GM12878 (cell line): ENCODE results near the gene JUND. TPM values are rescaled to one million over a fixed set of nuclear protein-coding genes. Genes with fewer than 3 reads are reported as not detected.

Experiments
- ATAC-seq: fragments of 200-7000 bp; cut with Tn5 transposase; 3 replicates; pipeline ENCODE4 v1.9.1; 2020; ENCODE audit warnings: mild to moderate bottlenecking, moderate library complexity
- BruUV-seq: library from RNA; stranded (reverse); fragments of 400-500 nt; replicated peaks from 2 replicates; lab custom pipeline; 2021; lab: Mats Ljungman, UMichigan
- CTCF ChIA-PET: fragments of 300-600 bp; sonication (Branson Sonifier 250); formaldehyde crosslinking; extraction: SDS; loops from one replicate; lab custom pipeline; 2021; ENCODE audit warnings: inconsistent platforms; lab: Yijun Ruan, JAX
- POLR2A ChIA-PET: fragments of 350-600 bp; formaldehyde crosslinking; extraction: SDS; loops from one replicate; lab custom pipeline; 2021; ENCODE audit warnings: inconsistent platforms; lab: Charles Lee
- RAD21 ChIA-PET: fragments of 300-600 bp; sonication (Branson Sonifier 250); formaldehyde crosslinking; loops from one replicate; lab custom pipeline; 2023; ENCODE audit warnings: antibody characterized with exemption; ENCODE audit not compliant: unreplicated experiment; lab: Charles Lee
- SMC1A ChIA-PET: fragments of 300-600 bp; sonication (Branson Sonifier 250); formaldehyde crosslinking; loops from one replicate; lab custom pipeline; 2023; ENCODE audit not compliant: unreplicated experiment, uncharacterized antibody; lab: Charles Lee
- DNase-seq: peaks from one replicate; pipeline ENCODE4 v3.0.0-alpha.2; 2011; ENCODE audit warnings: low read depth, low spot score
- FAIRE-seq: peaks from 3 replicates; lab custom pipeline; 2011; peaks lifted over from hg19 to GRCh38; lab: Jason Lieb, UNC
- H2AFZ ChIP-seq: 2 replicates; pipeline ENCODE4 v1.6.0; 2011; ENCODE audit warnings: low read depth, low read length, control low read depth; ENCODE audit not compliant: control insufficient read depth
- H3K27ac ChIP-seq: 2 replicates; pipeline ENCODE4 v1.5.1; 2011; ENCODE audit warnings: control low read depth; ENCODE audit not compliant: control insufficient read depth, insufficient read depth
- H3K27me3 ChIP-seq, 2 experiments: replicated peaks in 1 of 2; 2 replicates each; pipeline versions ENCODE4 v1.6.0 to v1.6.1; 2011; ENCODE audit warnings: low read length in 1 of 2; ENCODE audit not compliant: control insufficient read depth in 2 of 2, insufficient read depth in 2 of 2
- H3K36me3 ChIP-seq, 2 experiments: 2 replicates each; pipeline ENCODE4 v1.5.1; 2011; ENCODE audit warnings: low read length in 1 of 2; ENCODE audit not compliant: control insufficient read depth in 2 of 2, insufficient read depth in 2 of 2
- H3K4me1 ChIP-seq: 2 replicates; pipeline ENCODE4 v1.6.1; 2011; ENCODE audit warnings: mild to moderate bottlenecking, low read length, moderate library complexity, mixed read lengths; ENCODE audit not compliant: control insufficient read depth, insufficient read depth
- H3K4me2 ChIP-seq: 2 replicates; pipeline ENCODE4 v1.6.0; 2011; ENCODE audit warnings: control low read depth; ENCODE audit not compliant: control insufficient read depth, insufficient read depth
- H3K4me3 ChIP-seq: fragments of 200-600 bp; sonication (generic); 2 replicates; pipeline ENCODE4 v1.5.1; 2016
- H3K79me2 ChIP-seq: 2 replicates; pipeline ENCODE4 v1.6.0; 2011; ENCODE audit warnings: low read length; ENCODE audit not compliant: control insufficient read depth, insufficient read depth
- H3K9ac ChIP-seq: 2 replicates; pipeline ENCODE4 v1.8.0; 2011; ENCODE audit warnings: low read length, control low read depth, mixed read lengths; ENCODE audit not compliant: control insufficient read depth, insufficient read depth
- H3K9me3 ChIP-seq: replicated peaks from 3 replicates; pipeline ENCODE4 v1.5.1; 2011; ENCODE audit warnings: mild to moderate bottlenecking, low read length; ENCODE audit not compliant: control insufficient read depth, insufficient read depth
- H4K20me1 ChIP-seq: 2 replicates; pipeline ENCODE4 v1.6.0; 2011; ENCODE audit not compliant: control insufficient read depth, insufficient read depth
- BCL11A ChIP-seq: IDR thresholded peaks from 2 replicates; pipeline ENCODE4 v1.6.1; 2011; ENCODE audit warnings: low read depth, low read length
- CHD1 ChIP-seq: IDR thresholded peaks from 2 replicates; pipeline ENCODE4 v1.6.1; 2012; ENCODE audit warnings: low read depth, low read length, improper control_type of control experiment
- ESRRA ChIP-seq: IDR thresholded peaks from 2 replicates; pipeline ENCODE4 v1.6.1; 2012; ENCODE audit warnings: mild to moderate bottlenecking, low read length, improper control_type of control experiment
- FOS ChIP-seq: IDR thresholded peaks from 3 replicates; pipeline ENCODE4 v1.6.1; 2011; ENCODE audit warnings: borderline replicate concordance; ENCODE audit not compliant: insufficient read length; ENCODE audit errors: extremely low read depth
- KDM1A ChIP-seq: fragments of 200-600 bp; sonication (generic); IDR thresholded peaks from 2 replicates; pipeline ENCODE4 v1.6.1; 2016; ENCODE audit warnings: borderline replicate concordance
- WGBS: methylation state at CpG from one replicate; pipeline ENCODE4 v1.1.6; 2016; ENCODE audit warnings: low lambda C conversion rate; ENCODE audit not compliant: insufficient replicate concordance, insufficient coverage; ENCODE audit errors: missing lambda C conversion rate; 5-methylcytosine and 5-hydroxymethylcytosine counted together
- in situ Hi-C: fragments of 300-500 bp; cut with MboI; formaldehyde crosslinking; loops from 9 replicates; pipeline ENCODE4 v1.14.3; 2018; ENCODE audit warnings: mixed read lengths
- intact Hi-C: fragments of 100-400 bp; cut with micrococcal nuclease; formaldehyde crosslinking; loops from one replicate; pipeline ENCODE4 v1.14.2; 2022; ENCODE audit not compliant: unreplicated experiment
- polyA plus RNA-seq, 11 experiments: library from polyadenylated mRNA; depleted of rRNA in 4 of 11; unstranded in 6 of 11; stranded (reverse) in 5 of 11; fragments of >200 nt; fragmentation: Nextera tagmentation in 4 of 11; fragmentation: Illumina TruSeq in 1 of 11; extraction: Ambion mirVana in 4 of 11; extraction: Trizol in 1 of 11; gene quantifications; 1 replicate in 1 of 11; 2 replicates in 10 of 11; pipeline versions ENCODE4 v1.2.1 to v1.2.3, GENCODE V29; 2011 to 2016; ENCODE audit warnings: inconsistent platforms in 2 of 11, missing spikeins in 2 of 11, low read depth in 1 of 11
- total RNA-seq, 4 experiments: library from RNA; depleted of rRNA in 3 of 4; stranded (reverse); fragments of >200 nt in 3 of 4; fragmentation: Illumina TruSeq in 1 of 4; extraction: Trizol in 1 of 4; gene quantifications; 2 replicates each; pipeline versions ENCODE4 v1.2.1 to v1.2.3, GENCODE V29; 2013 to 2021
- TF ChIP-seq, protein P1 (sequence below): fragments of 450-650 bp; IDR thresholded peaks from 2 replicates; pipeline ENCODE4 v1.6.1; 2017; ENCODE audit warnings: borderline replicate concordance
- TF ChIP-seq, protein P2 (sequence below): fragments of 450-650 bp; formaldehyde crosslinking; IDR thresholded peaks from 2 replicates; pipeline ENCODE4 v1.5.0; 2022; ENCODE audit warnings: mild to moderate bottlenecking, missing genetic modification characterization
- TF ChIP-seq, protein P3 (sequence below): fragments of 450-650 bp; IDR thresholded peaks from 2 replicates; pipeline ENCODE4 v1.6.1; 2016; ENCODE audit warnings: mild to moderate bottlenecking, moderate library complexity, borderline replicate concordance

Gene JUND
- total and polyA plus RNA-seq, 10 of the 15 experiments (the other 5 are each of a cell fraction or from before 2014, with no cell fraction given) = 7.4 to 164 (median 18.8) TPM

DNA sequence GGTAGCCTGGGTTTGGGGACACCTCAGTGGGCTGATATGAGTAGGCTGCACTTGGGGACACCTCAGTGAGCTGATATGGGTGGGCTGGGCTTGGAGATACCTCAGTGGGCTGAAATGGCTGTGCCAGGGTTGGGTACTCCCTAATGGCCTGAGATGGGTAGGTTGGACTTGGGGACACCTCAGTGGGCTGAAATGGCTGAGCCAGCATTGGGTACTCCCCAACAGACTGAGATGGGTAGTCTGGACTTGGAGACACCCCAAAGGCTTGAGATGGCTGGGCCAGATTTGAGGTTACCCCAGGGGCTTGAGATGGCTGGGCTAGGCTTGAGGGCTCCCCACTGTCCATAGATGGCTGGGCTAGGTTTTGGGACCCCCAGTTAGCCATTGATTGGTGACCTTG lies 19.3 kb downstream of the JUND start:
- TF ChIP-seq BCL11A (no peak), FOS (no peak)
- TF ChIP-seq, protein P1, sequence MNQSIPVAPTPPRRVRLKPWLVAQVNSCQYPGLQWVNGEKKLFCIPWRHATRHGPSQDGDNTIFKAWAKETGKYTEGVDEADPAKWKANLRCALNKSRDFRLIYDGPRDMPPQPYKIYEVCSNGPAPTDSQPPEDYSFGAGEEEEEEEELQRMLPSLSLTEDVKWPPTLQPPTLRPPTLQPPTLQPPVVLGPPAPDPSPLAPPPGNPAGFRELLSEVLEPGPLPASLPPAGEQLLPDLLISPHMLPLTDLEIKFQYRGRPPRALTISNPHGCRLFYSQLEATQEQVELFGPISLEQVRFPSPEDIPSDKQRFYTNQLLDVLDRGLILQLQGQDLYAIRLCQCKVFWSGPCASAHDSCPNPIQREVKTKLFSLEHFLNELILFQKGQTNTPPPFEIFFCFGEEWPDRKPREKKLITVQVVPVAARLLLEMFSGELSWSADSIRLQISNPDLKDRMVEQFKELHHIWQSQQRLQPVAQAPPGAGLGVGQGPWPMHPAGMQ = no peak
- ChIA-PET SMC1A (interaction anchor here (1.2 kb wide), 1 partner anchor 10 kb away, joined by 4 read pairs; no protein-coding TSS in a partner anchor), RAD21 (interaction anchor here (1.3 to 1.6 kb wide), 3 partner anchors 8 to 38 kb away, joined by 3 to 4 read pairs (median 3); no protein-coding TSS in a partner anchor), CTCF (interaction anchor here (1.1 to 3.0 kb wide), 3 partner anchors 10 to 67 kb away, joined by 3 to 13 read pairs (median 6); no protein-coding TSS in a partner anchor), POLR2A (no interaction called here)
- Histone ChIP-seq H3K79me2 (no peaks in the 10 kb centered on the region), H3K4me3 (no peak overlapping the region), H3K4me2 (no peak overlapping the region), H3K27ac (no peak overlapping the region), H3K9me3 (no peaks in the 10 kb centered on the region), H3K36me3 (no peaks in the 10 kb centered on the region), H3K4me1 (no peaks in the 10 kb centered on the region), H3K27me3 (no peaks in the 10 kb centered on the region), H3K9ac (no peak overlapping the region), H2AFZ (no peak overlapping the region), H4K20me1 (no peaks in the 10 kb centered on the region)
- BruUV-seq = no TSS peak
- in situ Hi-C loops (no loop called here), intact Hi-C loops (no loop called here)
- ATAC-seq (no peak), FAIRE-seq (no peak), DNase-seq (no peak)

DNA sequence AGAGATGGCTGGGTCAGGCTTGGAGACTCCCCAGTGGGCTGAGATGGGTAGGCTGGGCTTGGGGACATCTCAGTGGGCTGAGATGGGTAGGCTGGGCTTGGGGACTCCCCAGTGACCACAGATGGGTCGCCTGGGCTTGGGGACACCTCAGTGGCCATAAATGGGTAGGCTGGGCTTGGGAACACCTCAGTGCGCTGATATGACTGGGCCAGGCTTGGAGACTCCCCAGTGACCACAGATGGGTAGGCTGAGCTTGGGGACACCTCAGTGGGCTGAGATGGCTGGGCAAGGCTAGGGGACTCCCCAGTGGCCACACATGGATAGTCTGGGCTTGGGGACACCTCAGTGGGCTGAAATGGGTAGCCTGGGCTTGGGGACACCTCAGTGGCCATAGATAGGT lies 19.9 kb downstream of the JUND start:
- intact Hi-C loops (no loop called here), in situ Hi-C loops (no loop called here)
- no peaks in the 10 kb centered on the region for H3K79me2 ChIP-seq
- no TSS peak for BruUV-seq
- H3K36me3 ChIP-seq = no peaks in the 10 kb centered on the region
- no peak overlapping the region for H3K4me3 ChIP-seq
- no peak overlapping the region for H3K9ac ChIP-seq
- H3K4me2 ChIP-seq = no peak overlapping the region
- no peak for FAIRE-seq
- 54% methylated on average over 2 of the region's 2 CpGs for WGBS
- H4K20me1 ChIP-seq = no peaks in the 10 kb centered on the region
- ATAC-seq = no peak
- ChIA-PET RAD21 (no interaction called here), CTCF (interaction anchor here (0.9 to 3.0 kb wide), 4 partner anchors 9 to 18 kb away, joined by 3 to 13 read pairs (median 4); no protein-coding TSS in a partner anchor), POLR2A (interaction anchor here (0.9 kb wide), 1 partner anchor 15 kb away, joined by 3 read pairs; no protein-coding TSS in a partner anchor), SMC1A (interaction anchor here (0.9 to 1.2 kb wide), 2 partner anchors 9 to 67 kb away, joined by 3 to 4 read pairs; no protein-coding TSS in a partner anchor)
- no peak overlapping the region for H3K27ac ChIP-seq
- no peak overlapping the region for H2AFZ ChIP-seq
- no peaks in the 10 kb centered on the region for H3K27me3 ChIP-seq
- DNase-seq = no peak
- H3K9me3 ChIP-seq = no peaks in the 10 kb centered on the region
- H3K4me1 ChIP-seq = no peaks in the 10 kb centered on the region
- TF ChIP-seq KDM1A = no peak
- TF ChIP-seq ESRRA = no peak
- TF ChIP-seq, protein P2, sequence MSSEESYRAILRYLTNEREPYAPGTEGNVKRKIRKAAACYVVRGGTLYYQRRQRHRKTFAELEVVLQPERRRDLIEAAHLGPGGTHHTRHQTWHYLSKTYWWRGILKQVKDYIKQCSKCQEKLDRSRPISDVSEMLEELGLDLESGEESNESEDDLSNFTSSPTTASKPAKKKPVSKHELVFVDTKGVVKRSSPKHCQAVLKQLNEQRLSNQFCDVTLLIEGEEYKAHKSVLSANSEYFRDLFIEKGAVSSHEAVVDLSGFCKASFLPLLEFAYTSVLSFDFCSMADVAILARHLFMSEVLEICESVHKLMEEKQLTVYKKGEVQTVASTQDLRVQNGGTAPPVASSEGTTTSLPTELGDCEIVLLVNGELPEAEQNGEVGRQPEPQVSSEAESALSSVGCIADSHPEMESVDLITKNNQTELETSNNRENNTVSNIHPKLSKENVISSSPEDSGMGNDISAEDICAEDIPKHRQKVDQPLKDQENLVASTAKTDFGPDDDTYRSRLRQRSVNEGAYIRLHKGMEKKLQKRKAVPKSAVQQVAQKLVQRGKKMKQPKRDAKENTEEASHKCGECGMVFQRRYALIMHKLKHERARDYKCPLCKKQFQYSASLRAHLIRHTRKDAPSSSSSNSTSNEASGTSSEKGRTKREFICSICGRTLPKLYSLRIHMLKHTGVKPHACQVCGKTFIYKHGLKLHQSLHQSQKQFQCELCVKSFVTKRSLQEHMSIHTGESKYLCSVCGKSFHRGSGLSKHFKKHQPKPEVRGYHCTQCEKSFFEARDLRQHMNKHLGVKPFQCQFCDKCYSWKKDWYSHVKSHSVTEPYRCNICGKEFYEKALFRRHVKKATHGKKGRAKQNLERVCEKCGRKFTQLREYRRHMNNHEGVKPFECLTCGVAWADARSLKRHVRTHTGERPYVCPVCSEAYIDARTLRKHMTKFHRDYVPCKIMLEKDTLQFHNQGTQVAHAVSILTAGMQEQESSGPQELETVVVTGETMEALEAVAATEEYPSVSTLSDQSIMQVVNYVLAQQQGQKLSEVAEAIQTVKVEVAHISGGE (CRISPR knock-in tag) = no peak
- TF ChIP-seq CHD1 = no peak
- TF ChIP-seq, protein P3, sequence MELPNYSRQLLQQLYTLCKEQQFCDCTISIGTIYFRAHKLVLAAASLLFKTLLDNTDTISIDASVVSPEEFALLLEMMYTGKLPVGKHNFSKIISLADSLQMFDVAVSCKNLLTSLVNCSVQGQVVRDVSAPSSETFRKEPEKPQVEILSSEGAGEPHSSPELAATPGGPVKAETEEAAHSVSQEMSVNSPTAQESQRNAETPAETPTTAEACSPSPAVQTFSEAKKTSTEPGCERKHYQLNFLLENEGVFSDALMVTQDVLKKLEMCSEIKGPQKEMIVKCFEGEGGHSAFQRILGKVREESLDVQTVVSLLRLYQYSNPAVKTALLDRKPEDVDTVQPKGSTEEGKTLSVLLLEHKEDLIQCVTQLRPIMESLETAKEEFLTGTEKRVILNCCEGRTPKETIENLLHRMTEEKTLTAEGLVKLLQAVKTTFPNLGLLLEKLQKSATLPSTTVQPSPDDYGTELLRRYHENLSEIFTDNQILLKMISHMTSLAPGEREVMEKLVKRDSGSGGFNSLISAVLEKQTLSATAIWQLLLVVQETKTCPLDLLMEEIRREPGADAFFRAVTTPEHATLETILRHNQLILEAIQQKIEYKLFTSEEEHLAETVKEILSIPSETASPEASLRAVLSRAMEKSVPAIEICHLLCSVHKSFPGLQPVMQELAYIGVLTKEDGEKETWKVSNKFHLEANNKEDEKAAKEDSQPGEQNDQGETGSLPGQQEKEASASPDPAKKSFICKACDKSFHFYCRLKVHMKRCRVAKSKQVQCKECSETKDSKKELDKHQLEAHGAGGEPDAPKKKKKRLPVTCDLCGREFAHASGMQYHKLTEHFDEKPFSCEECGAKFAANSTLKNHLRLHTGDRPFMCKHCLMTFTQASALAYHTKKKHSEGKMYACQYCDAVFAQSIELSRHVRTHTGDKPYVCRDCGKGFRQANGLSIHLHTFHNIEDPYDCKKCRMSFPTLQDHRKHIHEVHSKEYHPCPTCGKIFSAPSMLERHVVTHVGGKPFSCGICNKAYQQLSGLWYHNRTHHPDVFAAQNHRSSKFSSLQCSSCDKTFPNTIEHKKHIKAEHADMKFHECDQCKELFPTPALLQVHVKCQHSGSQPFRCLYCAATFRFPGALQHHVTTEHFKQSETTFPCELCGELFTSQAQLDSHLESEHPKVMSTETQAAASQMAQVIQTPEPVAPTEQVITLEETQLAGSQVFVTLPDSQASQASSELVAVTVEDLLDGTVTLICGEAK = no peak
